Prostate gland (tissue), 2 donors: Measurements from ENCODE around the gene ZNF385B. TPM values are rescaled to one million over a fixed set of nuclear protein-coding genes. Genes with fewer than 3 reads are reported as not detected.
"Not testable (repeated sequence)": the region's sequence is repeated elsewhere in the genome, so short reads cannot be mapped to it uniquely, and the experiment has no call there.

ENCODE experiments used
- DNase-seq: peaks from one replicate; pipeline ENCODE4 v3.0.0-alpha.2; 2019; ENCODE audit warnings: low spot score
- H3K27ac ChIP-seq, 2 donors: fragments of 200-600 bp; sonication (generic); 2 replicates each; pipeline ENCODE4 v1.5.1; 2017 to 2019
- H3K27me3 ChIP-seq: fragments of 200-600 bp; sonication (generic); replicated peaks from 2 replicates; pipeline ENCODE4 v1.5.1; 2019; ENCODE audit not compliant: insufficient read depth
- H3K36me3 ChIP-seq, 2 donors: fragments of 200-600 bp; sonication (generic); 1 replicate in 1 of 2; 2 replicates in 1 of 2; pipeline versions ENCODE4 v1.5.1 to v1.8.1; 2017 to 2019
- H3K4me1 ChIP-seq: fragments of 200-600 bp; sonication (generic); replicated peaks from 2 replicates; pipeline ENCODE4 v1.5.1; 2019
- H3K4me3 ChIP-seq, 2 donors: fragments of 200-600 bp; sonication (generic); 2 replicates each; pipeline ENCODE4 v1.5.1; 2017 to 2019
- H3K9me3 ChIP-seq: fragments of 200-600 bp; sonication (generic); 2 replicates; pipeline ENCODE4 v1.5.1; 2017
- POLR2A ChIP-seq: fragments of 450-650 bp; IDR thresholded peaks from one replicate; pipeline ENCODE4 v1.6.1; 2016; ENCODE audit warnings: antibody characterized with exemption, mild to moderate bottlenecking
- POLR2AphosphoS5 ChIP-seq: sonication (generic); formaldehyde crosslinking; IDR thresholded peaks from one replicate; pipeline ENCODE4 v1.6.1; 2017; ENCODE audit warnings: antibody characterized with exemption
- WGBS: methylation state at CpG from one replicate; pipeline ENCODE4 v1.1.5; 2018; 5-methylcytosine and 5-hydroxymethylcytosine counted together
- intact Hi-C: fragments of 100-400 bp; cut with DNase I; formaldehyde crosslinking; loops from one replicate; pipeline ENCODE4 v1.14.2; 2022
- total RNA-seq, 2 donors: library from RNA; depleted of rRNA; stranded (reverse); fragments of >200 nt; gene quantifications; one replicate each; pipeline ENCODE4 v1.1.0, GENCODE V29; 2016
- TF ChIP-seq, protein P1 (sequence below), 4 experiments: fragments of 200-600 bp in 2 of 4; fragments of 450-650 bp in 2 of 4; sonication (generic) in 2 of 4; IDR thresholded peaks; 1 replicate in 3 of 4; 2 replicates in 1 of 4; pipeline ENCODE4 v1.5.1; 2016 to 2019; ENCODE audit warnings: antibody characterized with exemption in 4 of 4, mild to moderate bottlenecking in 2 of 4, moderate library complexity in 2 of 4

The ZNF385B gene
- total RNA-seq, 2 donors from 2014 or later = 4.9 to 35.7 TPM

GRCh38 chr2:179461420-179461819, 400.0 kb downstream of the ZNF385B start:
- Histone ChIP-seq H3K4me1 (no peaks in the 10 kb centered on the region), H3K4me3 (no peak overlapping the region), H3K27ac (no peak overlapping the region), H3K27me3 (no peaks in the 10 kb centered on the region), H3K36me3 (no peaks in the 10 kb centered on the region), H3K9me3 (no peaks in the 10 kb centered on the region)
- TF ChIP-seq, protein P1, sequence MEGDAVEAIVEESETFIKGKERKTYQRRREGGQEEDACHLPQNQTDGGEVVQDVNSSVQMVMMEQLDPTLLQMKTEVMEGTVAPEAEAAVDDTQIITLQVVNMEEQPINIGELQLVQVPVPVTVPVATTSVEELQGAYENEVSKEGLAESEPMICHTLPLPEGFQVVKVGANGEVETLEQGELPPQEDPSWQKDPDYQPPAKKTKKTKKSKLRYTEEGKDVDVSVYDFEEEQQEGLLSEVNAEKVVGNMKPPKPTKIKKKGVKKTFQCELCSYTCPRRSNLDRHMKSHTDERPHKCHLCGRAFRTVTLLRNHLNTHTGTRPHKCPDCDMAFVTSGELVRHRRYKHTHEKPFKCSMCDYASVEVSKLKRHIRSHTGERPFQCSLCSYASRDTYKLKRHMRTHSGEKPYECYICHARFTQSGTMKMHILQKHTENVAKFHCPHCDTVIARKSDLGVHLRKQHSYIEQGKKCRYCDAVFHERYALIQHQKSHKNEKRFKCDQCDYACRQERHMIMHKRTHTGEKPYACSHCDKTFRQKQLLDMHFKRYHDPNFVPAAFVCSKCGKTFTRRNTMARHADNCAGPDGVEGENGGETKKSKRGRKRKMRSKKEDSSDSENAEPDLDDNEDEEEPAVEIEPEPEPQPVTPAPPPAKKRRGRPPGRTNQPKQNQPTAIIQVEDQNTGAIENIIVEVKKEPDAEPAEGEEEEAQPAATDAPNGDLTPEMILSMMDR (IDR thresholded peaks at IDR 0.05) = no peak
- TF ChIP-seq POLR2AphosphoS5 (no peak), POLR2A (no peak)
- no peak for DNase-seq
- intact Hi-C loops = no loop called here

- H3K27me3 ChIP-seq = no peaks in the 10 kb centered on the region
- H3K4me3 ChIP-seq = no peak overlapping the region
- no peak for DNase-seq
- no peaks in the 10 kb centered on the region for H3K9me3 ChIP-seq
- WGBS = 74% methylated on average over 4 of the region's 4 CpGs
- no peak overlapping the region for H3K27ac ChIP-seq
- TF ChIP-seq, protein P1 (IDR thresholded peaks at IDR 0.05) = no peak
- no peaks in the 10 kb centered on the region for H3K4me1 ChIP-seq
- intact Hi-C loops = no loop called here
- no peaks in the 10 kb centered on the region for H3K36me3 ChIP-seq
Measured at GRCh38 chr2:179460181-179460929, 401.1 kb downstream of the ZNF385B start.

DNA sequence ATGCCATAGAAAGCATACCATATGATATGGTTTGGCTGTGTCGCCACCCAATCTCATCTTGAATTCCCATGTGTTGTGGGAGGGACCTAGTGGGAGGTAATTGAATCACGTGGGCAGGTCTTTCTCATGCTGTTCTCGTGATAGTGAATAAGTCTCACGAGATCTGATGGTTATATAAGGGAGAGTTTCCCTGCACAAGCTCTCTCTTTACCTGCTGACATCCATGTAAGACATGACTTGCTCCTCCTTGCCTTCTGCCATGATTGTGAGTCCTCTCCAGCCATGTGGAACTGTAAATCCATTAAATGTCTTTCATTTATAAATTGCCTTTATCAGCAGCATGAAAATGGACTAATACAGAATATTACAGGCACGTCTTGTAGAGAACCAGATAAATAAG, 403.3 kb downstream of the ZNF385B start:
- H3K27me3 ChIP-seq, H3K36me3 ChIP-seq, H3K4me1 ChIP-seq, DNase-seq, intact Hi-C loops, H3K27ac ChIP-seq, H3K4me3 ChIP-seq, H3K9me3 ChIP-seq: not testable (repeated sequence)
- WGBS = 93% methylated on average over 5 of the region's 5 CpGs

DNA sequence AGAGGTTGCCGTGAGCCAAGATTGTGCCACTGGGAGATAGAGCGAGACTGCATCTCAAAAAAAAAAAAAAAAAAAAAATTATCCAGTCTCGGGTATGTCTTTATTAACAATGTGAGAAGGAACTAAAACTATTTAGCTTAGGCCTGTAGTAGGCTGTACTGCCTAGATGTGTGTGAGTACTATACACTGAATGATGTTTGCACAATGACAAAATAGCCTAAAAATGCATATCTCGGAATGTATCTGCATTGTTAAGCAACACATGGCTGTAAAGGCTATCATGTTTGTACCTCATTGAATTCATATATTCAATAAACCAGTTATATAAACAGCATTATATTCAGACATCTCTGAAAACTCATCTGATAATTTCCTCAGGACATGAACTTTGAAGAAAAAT, 405.6 kb downstream of the ZNF385B start:
- intact Hi-C loops = no loop called here
- Histone ChIP-seq H3K9me3 (no peaks in the 10 kb centered on the region), H3K27ac (no peak overlapping the region), H3K36me3 (no peaks in the 10 kb centered on the region), H3K4me1 (no peaks in the 10 kb centered on the region), H3K4me3 (no peak overlapping the region), H3K27me3 (no peaks in the 10 kb centered on the region)
- no peak for DNase-seq
- no peak for TF ChIP-seq POLR2AphosphoS5
- TF ChIP-seq, protein P1 (IDR thresholded peaks at IDR 0.05) = no peak
- no peak for TF ChIP-seq POLR2A
- 71% methylated on average over 4 of the region's 4 CpGs for WGBS

DNA sequence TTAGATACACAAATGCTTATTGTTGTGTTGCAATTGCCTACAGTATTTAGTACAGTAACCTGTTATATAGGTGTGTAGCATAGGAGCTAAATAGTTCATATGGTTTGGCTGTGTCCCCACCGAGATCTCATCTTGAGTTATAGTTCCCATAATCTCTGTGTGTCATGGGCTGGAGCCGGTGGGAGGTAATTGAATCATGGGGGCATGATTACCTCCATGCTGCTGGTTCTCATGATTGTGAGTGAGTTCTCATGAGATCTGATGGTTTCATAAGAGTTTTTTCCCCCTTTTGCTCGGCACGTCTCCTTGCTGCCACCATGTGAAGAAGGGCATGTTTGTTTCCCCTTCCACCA, 406.3 kb downstream of the ZNF385B start:
- H3K4me1 ChIP-seq = no peaks in the 10 kb centered on the region
- no peak overlapping the region for H3K4me3 ChIP-seq
- intact Hi-C loops = no loop called here
- TF ChIP-seq POLR2A (no peak), POLR2AphosphoS5 (no peak)
- TF ChIP-seq, protein P1 (IDR thresholded peaks at IDR 0.05) = no peak
- no peaks in the 10 kb centered on the region for H3K9me3 ChIP-seq
- no peaks in the 10 kb centered on the region for H3K36me3 ChIP-seq
- H3K27me3 ChIP-seq = no peaks in the 10 kb centered on the region
- WGBS = 96% methylated on average over 4 of the region's 4 CpGs
- H3K27ac ChIP-seq = no peak overlapping the region
- DNase-seq = no peak
